ENCODE results near the gene POMT2.

DNA sequence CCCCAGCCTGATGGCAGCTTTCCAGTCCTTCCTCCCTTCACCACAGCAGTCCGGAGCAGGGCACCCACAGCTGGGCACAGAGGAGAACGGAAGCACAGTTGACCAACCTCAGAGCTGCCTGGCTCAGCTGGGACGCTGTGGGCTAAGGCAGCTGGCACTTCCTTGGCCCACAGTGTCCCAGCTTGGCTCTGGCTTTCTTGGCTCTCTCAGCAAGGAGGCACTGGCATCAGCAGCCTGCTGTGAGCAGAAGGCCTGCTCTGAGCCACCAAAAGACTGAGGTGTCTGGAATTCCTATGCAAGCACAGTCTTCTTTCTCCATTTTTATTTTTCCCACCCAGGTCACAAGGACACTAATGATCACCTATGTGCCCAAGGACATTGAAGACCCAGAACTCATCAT, 82.3 kb downstream of the POMT2 start:
- no peak for TF ChIP-seq EZH2 (IDR thresholded peaks at IDR 0.05; ENCODE audit: borderline replicate concordance, low read depth, low read length, severe bottlenecking)
- TF ChIP-seq, protein P1, sequence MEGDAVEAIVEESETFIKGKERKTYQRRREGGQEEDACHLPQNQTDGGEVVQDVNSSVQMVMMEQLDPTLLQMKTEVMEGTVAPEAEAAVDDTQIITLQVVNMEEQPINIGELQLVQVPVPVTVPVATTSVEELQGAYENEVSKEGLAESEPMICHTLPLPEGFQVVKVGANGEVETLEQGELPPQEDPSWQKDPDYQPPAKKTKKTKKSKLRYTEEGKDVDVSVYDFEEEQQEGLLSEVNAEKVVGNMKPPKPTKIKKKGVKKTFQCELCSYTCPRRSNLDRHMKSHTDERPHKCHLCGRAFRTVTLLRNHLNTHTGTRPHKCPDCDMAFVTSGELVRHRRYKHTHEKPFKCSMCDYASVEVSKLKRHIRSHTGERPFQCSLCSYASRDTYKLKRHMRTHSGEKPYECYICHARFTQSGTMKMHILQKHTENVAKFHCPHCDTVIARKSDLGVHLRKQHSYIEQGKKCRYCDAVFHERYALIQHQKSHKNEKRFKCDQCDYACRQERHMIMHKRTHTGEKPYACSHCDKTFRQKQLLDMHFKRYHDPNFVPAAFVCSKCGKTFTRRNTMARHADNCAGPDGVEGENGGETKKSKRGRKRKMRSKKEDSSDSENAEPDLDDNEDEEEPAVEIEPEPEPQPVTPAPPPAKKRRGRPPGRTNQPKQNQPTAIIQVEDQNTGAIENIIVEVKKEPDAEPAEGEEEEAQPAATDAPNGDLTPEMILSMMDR (IDR thresholded peaks at IDR 0.05; ENCODE audit: extremely low read depth in 1 of 2, insufficient read depth in 1 of 2, low read depth in 1 of 2, low read length in 2 of 2) = no peak
